ENCODE measurements around the gene KCNE3.

Gene KCNE3

GRCh38 chr11:74409633-74410032 is 57.7 kb downstream of the KCNE3 start:
- no peak for DNase-seq (ENCODE audit: low read depth)
- no peaks in the 10 kb centered on the region for H3K27me3 ChIP-seq (replicated peaks; ENCODE audit: control insufficient read depth, insufficient read depth, low read length)
- H3K9me3 ChIP-seq (ENCODE audit: control insufficient read depth, low read length), result no peaks in the 10 kb centered on the region
- H3K36me3 ChIP-seq (ENCODE audit: control insufficient read depth, insufficient read depth, low read length, severe bottlenecking), result no peaks in the 10 kb centered on the region
- no peaks in the 10 kb centered on the region for H3K4me1 ChIP-seq (ENCODE audit: control insufficient read depth, insufficient read depth, low read length)
- no peak overlapping the region for H3K4me3 ChIP-seq (ENCODE audit: low read length)
- H3K9ac ChIP-seq (ENCODE audit: low read length), result no peak overlapping the region
